Osteocyte (in vitro differentiated cells): ENCODE data around the gene LIPI. TPM values are rescaled to one million over a fixed set of nuclear protein-coding genes. Genes with fewer than 3 reads are reported as not detected.

Source experiments
- DNase-seq: peaks from one replicate; pipeline ENCODE4 v3.0.0; 2021; ENCODE audit warnings: mixed read lengths; ENCODE audit not compliant: unreplicated experiment; ENCODE audit errors: extremely low spot score
- H3K27ac Mint-ChIP-seq: one replicate; pipeline ENCODE4 v1.8.0; 2021; ENCODE audit warnings: mild to moderate bottlenecking, mixed read lengths; ENCODE audit not compliant: unreplicated experiment
- H3K27me3 Mint-ChIP-seq: one replicate; pipeline ENCODE4 v1.8.0; 2021; ENCODE audit warnings: mixed read lengths; ENCODE audit not compliant: unreplicated experiment
- H3K36me3 Mint-ChIP-seq: one replicate; pipeline ENCODE4 v1.8.0; 2021; ENCODE audit warnings: mixed read lengths; ENCODE audit not compliant: unreplicated experiment
- H3K4me1 Mint-ChIP-seq: one replicate; pipeline ENCODE4 v1.8.0; 2021; ENCODE audit warnings: mixed read lengths; ENCODE audit not compliant: unreplicated experiment
- H3K4me3 Mint-ChIP-seq: one replicate; pipeline ENCODE4 v1.8.0; 2021; ENCODE audit warnings: mild to moderate bottlenecking, moderate library complexity, mixed read lengths; ENCODE audit not compliant: unreplicated experiment
- H3K9me3 Mint-ChIP-seq: one replicate; pipeline ENCODE4 v1.8.0; 2021; ENCODE audit warnings: mixed read lengths; ENCODE audit not compliant: unreplicated experiment
- CTCF ChIP-seq: fragments of 200-600 bp; sonication (generic); IDR thresholded peaks from 2 replicates; pipeline ENCODE4 v1.5.0; 2021; ENCODE audit warnings: antibody characterized with exemption, mild to moderate bottlenecking, moderate library complexity
- total RNA-seq: library from RNA; stranded (reverse); gene quantifications from 2 replicates; pipeline ENCODE4 v1.2.1, GENCODE V29; 2021

Gene LIPI
- total RNA-seq, 1 donor from 2014 or later: not detected

DNA sequence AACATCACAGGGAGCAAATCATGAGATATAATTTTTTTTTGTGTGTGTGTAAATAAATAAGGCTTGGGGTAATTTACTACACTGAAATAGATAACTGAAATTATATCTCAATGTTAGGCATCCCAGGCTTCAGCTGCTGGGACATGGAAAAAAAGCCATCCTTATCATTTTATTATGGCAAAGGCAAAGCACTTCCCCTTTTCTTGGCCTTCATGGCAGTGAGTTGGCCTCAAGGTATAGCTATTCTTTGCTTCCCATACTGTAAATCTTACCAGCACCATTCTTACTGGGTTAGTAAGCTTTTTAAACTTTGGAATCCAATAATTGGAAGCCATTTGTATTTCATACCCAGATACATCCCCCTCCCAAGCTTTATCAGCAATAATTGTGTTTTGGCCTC, 34.2 kb upstream of the LIPI start:
- H3K27me3 Mint-ChIP-seq: no peaks in the 10 kb centered on the region
- DNase-seq: no peak
- no peak overlapping the region for H3K27ac Mint-ChIP-seq
- no peaks in the 10 kb centered on the region for H3K4me1 Mint-ChIP-seq
- no peak overlapping the region for H3K4me3 Mint-ChIP-seq
- peaks cover 41% of the 10 kb centered on the region for H3K9me3 Mint-ChIP-seq
- no peak for TF ChIP-seq CTCF
- H3K36me3 Mint-ChIP-seq: no peaks in the 10 kb centered on the region

DNA sequence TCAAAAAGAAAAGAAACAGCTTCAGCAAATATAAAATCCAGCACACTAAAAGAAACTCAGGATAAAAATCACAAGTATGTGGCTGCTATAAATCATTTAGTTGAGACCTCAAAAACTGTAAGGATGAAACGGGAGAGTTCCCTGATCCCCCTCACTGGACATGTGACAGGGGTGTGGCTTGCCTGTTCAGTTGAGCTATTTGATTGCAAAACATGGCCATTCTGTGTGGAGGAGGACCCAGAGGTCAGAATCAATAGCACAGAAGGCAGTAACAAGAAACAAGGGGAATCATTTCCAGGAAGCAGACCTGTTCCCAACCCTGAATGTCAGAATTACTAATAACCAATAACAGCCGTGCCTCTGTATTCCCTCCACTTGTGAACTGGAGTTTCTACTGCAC, 33.1 kb upstream of the LIPI start:
- no peak for DNase-seq
- Mint-ChIP-seq H3K27ac (no peak overlapping the region), H3K9me3 (peaks cover 41% of the 10 kb centered on the region), H3K4me3 (no peak overlapping the region), H3K36me3 (no peaks in the 10 kb centered on the region), H3K4me1 (no peaks in the 10 kb centered on the region), H3K27me3 (no peaks in the 10 kb centered on the region)
- no peak for TF ChIP-seq CTCF

DNA sequence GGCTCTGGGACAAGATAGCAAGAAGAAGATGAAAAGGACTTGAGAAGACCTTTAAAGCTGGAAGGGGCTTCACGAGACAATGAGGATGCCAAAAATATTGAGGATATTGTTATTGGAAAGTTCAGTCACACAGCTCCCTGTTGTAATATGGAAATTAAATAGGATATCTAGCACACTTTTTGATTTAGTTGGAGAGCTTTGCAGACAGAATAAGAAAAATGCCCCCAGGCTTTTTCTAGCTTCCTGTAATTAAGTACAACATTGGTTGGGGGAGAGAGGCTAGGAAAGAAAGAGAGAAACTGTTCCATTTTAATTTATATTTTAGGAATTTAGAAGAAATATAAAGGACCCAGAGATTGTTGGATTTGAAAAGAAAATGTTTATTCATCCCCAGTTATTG, 32.7 kb upstream of the LIPI start:
- H3K27ac Mint-ChIP-seq: no peak overlapping the region
- no peak for DNase-seq
- H3K4me3 Mint-ChIP-seq: no peak overlapping the region
- H3K36me3 Mint-ChIP-seq: no peaks in the 10 kb centered on the region
- no peak for TF ChIP-seq CTCF
- no peaks in the 10 kb centered on the region for H3K4me1 Mint-ChIP-seq
- peaks cover 37% of the 10 kb centered on the region for H3K9me3 Mint-ChIP-seq
- no peaks in the 10 kb centered on the region for H3K27me3 Mint-ChIP-seq

- no peaks in the 10 kb centered on the region for H3K4me1 Mint-ChIP-seq
- H3K9me3 Mint-ChIP-seq: peaks cover 25% of the 10 kb centered on the region
- no peak overlapping the region for H3K27ac Mint-ChIP-seq
- H3K27me3 Mint-ChIP-seq: no peaks in the 10 kb centered on the region
- DNase-seq: no peak
- TF ChIP-seq CTCF: no peak
- no peak overlapping the region for H3K4me3 Mint-ChIP-seq
- no peaks in the 10 kb centered on the region for H3K36me3 Mint-ChIP-seq
Measured at GRCh38 chr21:14241297-14241696, 30.5 kb upstream of the LIPI start.

GRCh38 chr21:14239281-14239680, 28.5 kb upstream of the LIPI start:
- no peak overlapping the region for H3K4me3 Mint-ChIP-seq
- no peaks in the 10 kb centered on the region for H3K36me3 Mint-ChIP-seq
- no peak overlapping the region for H3K27ac Mint-ChIP-seq
- no peak for DNase-seq
- H3K9me3 Mint-ChIP-seq: peaks cover 28% of the 10 kb centered on the region
- TF ChIP-seq CTCF: no peak
- H3K4me1 Mint-ChIP-seq: no peaks in the 10 kb centered on the region
- no peaks in the 10 kb centered on the region for H3K27me3 Mint-ChIP-seq
